CD4-positive, alpha-beta T cell (primary cell): ENCODE measurements around the gene TMIE. TPM values are rescaled to one million over a fixed set of nuclear protein-coding genes. Genes with fewer than 3 reads are reported as not detected.

Experiments used
- ATAC-seq: fragments of 200-7000 bp; cut with Tn5 transposase; one replicate; pipeline ENCODE4 v1.10.0; 2022; ENCODE audit warnings: mild to moderate bottlenecking; ENCODE audit not compliant: poor library complexity
- CTCF ChIA-PET: fragments of 350-600 bp; sonication (Branson Sonifier 250); formaldehyde crosslinking; loops from one replicate; lab custom pipeline; 2021; ENCODE audit warnings: antibody characterized with exemption, inconsistent platforms; lab: Charles Lee
- POLR2A ChIA-PET: fragments of 350-600 bp; sonication (Branson Sonifier 250); formaldehyde crosslinking; loops from one replicate; lab custom pipeline; 2021; ENCODE audit warnings: antibody characterized with exemption, inconsistent platforms; lab: Charles Lee
- DNase-seq, 14 experiments: peaks; one replicate each; pipeline ENCODE4 v3.0.0-alpha.2; 2013 to 2020; ENCODE audit warnings: mixed read lengths in 2 of 14
- H3K27ac ChIP-seq, 2 donors: one replicate each; pipeline versions ENCODE4 v1.5.1 to v1.7.0; 2013; ENCODE audit warnings: low read length in 2 of 2, low read depth in 1 of 2, mild to moderate bottlenecking in 1 of 2
- H3K27me3 ChIP-seq, 2 experiments: 1 replicate in 1 of 2; 2 replicates in 1 of 2; pipeline versions ENCODE4 v1.6.1 to v1.7.0; 2013; ENCODE audit warnings: low read length in 2 of 2, control low read depth in 1 of 2, mild to moderate bottlenecking in 1 of 2, moderate library complexity in 1 of 2; ENCODE audit not compliant: insufficient read depth in 2 of 2, control insufficient read depth in 1 of 2
- H3K36me3 ChIP-seq: one replicate; pipeline ENCODE4 v1.6.1; 2013; ENCODE audit warnings: low read length, control low read depth; ENCODE audit not compliant: insufficient read depth
- H3K4me1 ChIP-seq: one replicate; pipeline ENCODE4 v1.6.1; 2013; ENCODE audit warnings: low read length, control low read depth; ENCODE audit not compliant: insufficient read depth
- H3K4me3 ChIP-seq: one replicate; pipeline ENCODE4 v1.5.1; 2013; ENCODE audit warnings: mild to moderate bottlenecking, low read length, moderate library complexity
- H3K9me3 ChIP-seq, 2 experiments: 1 replicate in 1 of 2; 2 replicates in 1 of 2; pipeline versions ENCODE4 v1.6.1 to v1.7.0; 2013; ENCODE audit warnings: low read length in 2 of 2, mild to moderate bottlenecking in 2 of 2, control low read depth in 1 of 2, moderate library complexity in 1 of 2; ENCODE audit not compliant: control insufficient read depth in 1 of 2, insufficient read depth in 1 of 2
- H3K27ac Mint-ChIP-seq: one replicate; pipeline ENCODE4 v1.8.0; 2020; ENCODE audit warnings: mixed read lengths
- H3K27me3 Mint-ChIP-seq: one replicate; pipeline ENCODE4 v1.8.0; 2021; ENCODE audit warnings: mixed read lengths
- H3K36me3 Mint-ChIP-seq: one replicate; pipeline ENCODE4 v1.8.0; 2021; ENCODE audit warnings: low read depth, mixed read lengths
- H3K4me1 Mint-ChIP-seq: one replicate; pipeline ENCODE4 v1.8.0; 2021; ENCODE audit warnings: low read depth, mixed read lengths
- H3K4me3 Mint-ChIP-seq: one replicate; pipeline ENCODE4 v1.8.0; 2020; ENCODE audit warnings: mild to moderate bottlenecking, mixed read lengths
- H3K9me3 Mint-ChIP-seq: one replicate; pipeline ENCODE4 v1.8.0; 2020; ENCODE audit warnings: mixed read lengths
- CTCF ChIP-seq: fragments of 200-600 bp; IDR thresholded peaks from one replicate; pipeline ENCODE4 v1.8.0; 2022; ENCODE audit warnings: antibody characterized with exemption, mild to moderate bottlenecking
- intact Hi-C, 2 experiments: fragments of 100-400 bp; cut with DNase I in 1 of 2; cut with micrococcal nuclease in 1 of 2; formaldehyde crosslinking; loops; one replicate each; pipeline versions ENCODE4 v1.15.1 to v1.9.0; 2023 to 2025; cut with DNase I, micrococcal nuclease
- total RNA-seq, 174 experiments: library from RNA in 2 of 174; stranded (reverse) in 2 of 174; gene quantifications; one replicate each; pipeline ENCODE4 v1.2.3 and lab custom pipeline; 2021 to 2026

Gene TMIE
- total RNA-seq, 2 experiments from 2014 or later = 0.92 to 1.2 TPM

GRCh38 chr3:46669191-46669999, 31.8 kb upstream of the TMIE start:
- Histone ChIP-seq H3K27me3 (no peaks in the 10 kb centered on the region), H3K4me3 (no peak overlapping the region), H3K4me1 (no peaks in the 10 kb centered on the region), H3K36me3 (peaks cover 4% of the 10 kb centered on the region), H3K9me3 (no peaks in the 10 kb centered on the region), H3K27ac (no peak overlapping the region)
- no peak overlapping the region for H3K27ac Mint-ChIP-seq
- ChIA-PET POLR2A (no interaction called here), CTCF (no interaction called here)
- H3K36me3 Mint-ChIP-seq = peaks cover 24% of the 10 kb centered on the region
- no peak for TF ChIP-seq CTCF
- H3K9me3 Mint-ChIP-seq = no peaks in the 10 kb centered on the region
- intact Hi-C loops = no loop called here
- ATAC-seq (no peak), DNase-seq (peak in 2 of 14 experiments; percentile 0 to 7)
- H3K4me1 Mint-ChIP-seq = no peaks in the 10 kb centered on the region
- H3K27me3 Mint-ChIP-seq = no peaks in the 10 kb centered on the region
- no peak overlapping the region for H3K4me3 Mint-ChIP-seq

- no peaks in the 10 kb centered on the region for H3K27me3 Mint-ChIP-seq
- ATAC-seq = no peak
- no peak overlapping the region for H3K27ac Mint-ChIP-seq
- H3K9me3 ChIP-seq = no peaks in the 10 kb centered on the region
- peaks cover 8% of the 10 kb centered on the region for H3K36me3 ChIP-seq
- H3K9me3 Mint-ChIP-seq = no peaks in the 10 kb centered on the region
- intact Hi-C loops = no loop called here
- peak in 1 of 14 experiments; percentile 4 for DNase-seq
- H3K27ac ChIP-seq = no peak overlapping the region
- no peak overlapping the region for H3K4me3 Mint-ChIP-seq
- ChIA-PET POLR2A (no interaction called here), CTCF (no interaction called here)
- no peaks in the 10 kb centered on the region for H3K27me3 ChIP-seq
- TF ChIP-seq CTCF = no peak
- H3K4me1 Mint-ChIP-seq = no peaks in the 10 kb centered on the region
- no peak overlapping the region for H3K4me3 ChIP-seq
- peaks cover 33% of the 10 kb centered on the region for H3K36me3 Mint-ChIP-seq
- no peaks in the 10 kb centered on the region for H3K4me1 ChIP-seq
Observed at GRCh38 chr3:46670000-46670890, 30.9 kb upstream of the TMIE start.

GRCh38 chr3:46670891-46671427, 30.2 kb upstream of the TMIE start:
- no peak overlapping the region for H3K27ac ChIP-seq
- H3K36me3 ChIP-seq = peaks cover 9% of the 10 kb centered on the region
- Mint-ChIP-seq H3K36me3 (peaks cover 38% of the 10 kb centered on the region), H3K4me3 (no peak overlapping the region), H3K9me3 (no peaks in the 10 kb centered on the region), H3K4me1 (no peaks in the 10 kb centered on the region), H3K27me3 (no peaks in the 10 kb centered on the region), H3K27ac (no peak overlapping the region)
- H3K4me3 ChIP-seq = no peak overlapping the region
- TF ChIP-seq CTCF = no peak
- no peaks in the 10 kb centered on the region for H3K27me3 ChIP-seq
- no peak for ATAC-seq
- intact Hi-C loops = no loop called here
- ChIA-PET CTCF (no interaction called here), POLR2A (no interaction called here)
- H3K4me1 ChIP-seq = no peaks in the 10 kb centered on the region
- no peaks in the 10 kb centered on the region for H3K9me3 ChIP-seq
- no peak for DNase-seq
